Activated CD4-positive, alpha-beta T cell treated with anti-CD3 and anti-CD28 coated beads, Interleukin-2, amount 50 U/mL, for 24 hours (primary cell): Measurements from ENCODE around the gene TMEM86B.

ENCODE experiments used
- DNase-seq, 2 donors: peaks; one replicate each; pipeline ENCODE4 v3.0.0-alpha.2; 2020; ENCODE audit warnings: low read depth in 1 of 2, low spot score in 1 of 2

TMEM86B gene

GRCh38 chr19:55257461-55258420, 29.2 kb upstream of the TMEM86B start:
- no peak for DNase-seq

GRCh38 chr19:55256562-55257460, 28.2 kb upstream of the TMEM86B start:
- DNase-seq: no peak

GRCh38 chr19:55255618-55256423, 27.3 kb upstream of the TMEM86B start:
- peak in 1 of 2 donors; percentile 36 for DNase-seq

- DNase-seq: no peak
Measured at GRCh38 chr19:55254625-55254977, 26.0 kb upstream of the TMEM86B start.

- DNase-seq: peak; percentile 30 to 49
Measured at GRCh38 chr19:55253842-55254624, 25.5 kb upstream of the TMEM86B start.

GRCh38 chr19:55252760-55253663, 24.4 kb upstream of the TMEM86B start:
- no peak for DNase-seq

GRCh38 chr19:55251341-55252081, 22.9 kb upstream of the TMEM86B start:
- no peak for DNase-seq

- DNase-seq: no peak
Measured at GRCh38 chr19:55250262-55251036, 21.9 kb upstream of the TMEM86B start.

- DNase-seq: no peak
Measured at GRCh38 chr19:55249841-55250240, 21.3 kb upstream of the TMEM86B start.

GRCh38 chr19:55248704-55249103, 20.1 kb upstream of the TMEM86B start:
- DNase-seq: no peak

- no peak for DNase-seq
Measured at GRCh38 chr19:55248166-55248675, 19.7 kb upstream of the TMEM86B start.

GRCh38 chr19:55247621-55248099, 19.1 kb upstream of the TMEM86B start:
- no peak for DNase-seq

GRCh38 chr19:55246462-55247451, 18.2 kb upstream of the TMEM86B start:
- DNase-seq: no peak

GRCh38 chr19:55245236-55245904, 16.8 kb upstream of the TMEM86B start:
- no peak for DNase-seq

GRCh38 chr19:55244004-55244680, 15.6 kb upstream of the TMEM86B start:
- DNase-seq: no peak
